ENCODE measurements around the gene VPS13D. TPM values are rescaled to one million over a fixed set of nuclear protein-coding genes. Genes with fewer than 3 reads are reported as not detected.
A peak's percentile ranks its signal among the peaks of the same experiment; 100 is the strongest.

VPS13D gene
- total RNA-seq, 1 donor from 2014 or later, result 28.3 TPM

- intact Hi-C loops (cut with DNase I), result no loop called here
- H3K9me3 ChIP-seq, result no peaks in the 10 kb centered on the region
- no peak for DNase-seq (ENCODE audit: low spot score in 2 of 2)
- no peak overlapping the region for H3K4me3 ChIP-seq
- TF ChIP-seq CTCF (IDR thresholded peaks at IDR 0.05), result no peak
- H3K27me3 ChIP-seq, result no peaks in the 10 kb centered on the region
- H3K27ac ChIP-seq, result peak overlapping the region in 1 of 2 donors; percentile 89
- peaks cover 8 to 27% of the 10 kb centered on the region in 2 donors for H3K4me1 ChIP-seq
- peaks cover 0 to 4% of the 10 kb centered on the region in 2 donors for H3K36me3 ChIP-seq
These were observed 213.3 kb downstream of the VPS13D start for GRCh38 chr1:12443151-12443550.

- no peak for TF ChIP-seq CTCF (IDR thresholded peaks at IDR 0.05)
- Histone ChIP-seq H3K9me3 (no peaks in the 10 kb centered on the region), H3K27me3 (no peaks in the 10 kb centered on the region), H3K36me3 (peaks cover 0 to 4% of the 10 kb centered on the region in 2 donors), H3K4me1 (peaks cover 17 to 32% of the 10 kb centered on the region in 2 donors), H3K4me3 (no peak overlapping the region), H3K27ac (peak overlapping the region; percentile 52 to 89)
- DNase-seq (ENCODE audit: low spot score in 2 of 2), result no peak
- intact Hi-C loops (cut with DNase I), result no loop called here
These were observed 214.6 kb downstream of the VPS13D start for GRCh38 chr1:12444329-12444841.

GRCh38 chr1:12445257-12445656, 215.4 kb downstream of the VPS13D start:
- no peak for DNase-seq (ENCODE audit: low spot score in 2 of 2)
- Histone ChIP-seq H3K9me3 (no peaks in the 10 kb centered on the region), H3K36me3 (peaks cover 0 to 4% of the 10 kb centered on the region in 2 donors), H3K4me1 (peaks cover 24 to 39% of the 10 kb centered on the region in 2 donors), H3K27me3 (no peaks in the 10 kb centered on the region), H3K4me3 (no peak overlapping the region), H3K27ac (peak overlapping the region in 1 of 2 donors; percentile 89)
- intact Hi-C loops (cut with DNase I), result no loop called here
- no peak for TF ChIP-seq CTCF (IDR thresholded peaks at IDR 0.05)

GRCh38 chr1:12446593-12446992, 216.8 kb downstream of the VPS13D start:
- DNase-seq (ENCODE audit: low spot score in 2 of 2), result no peak
- Histone ChIP-seq H3K27me3 (no peaks in the 10 kb centered on the region), H3K27ac (peak overlapping the region; percentile 69 to 89), H3K4me3 (no peak overlapping the region), H3K9me3 (no peaks in the 10 kb centered on the region), H3K4me1 (peaks cover 35 to 53% of the 10 kb centered on the region in 2 donors), H3K36me3 (peaks cover 0 to 4% of the 10 kb centered on the region in 2 donors)
- intact Hi-C loops (cut with DNase I), result loop anchor here (1.0 kb wide), 1 partner anchor 9 kb away; no protein-coding TSS in a partner anchor
- no peak for TF ChIP-seq CTCF (IDR thresholded peaks at IDR 0.05)

- DNase-seq (ENCODE audit: low spot score in 2 of 2), result no peak
- Histone ChIP-seq H3K4me1 (peaks cover 37 to 60% of the 10 kb centered on the region in 2 donors), H3K27ac (peak overlapping the region; percentile 69 to 89), H3K9me3 (no peaks in the 10 kb centered on the region), H3K27me3 (no peaks in the 10 kb centered on the region), H3K4me3 (no peak overlapping the region), H3K36me3 (peaks cover 0 to 4% of the 10 kb centered on the region in 2 donors)
- intact Hi-C loops (cut with DNase I), result no loop called here
- TF ChIP-seq CTCF (IDR thresholded peaks at IDR 0.05), result no peak
These were observed 217.5 kb downstream of the VPS13D start for GRCh38 chr1:12447307-12447706.
